ENCODE measurements around the gene UGT1A9. TPM values are rescaled to one million over a fixed set of nuclear protein-coding genes. Genes with fewer than 3 reads are reported as not detected.

The UGT1A9 gene
- polyA plus RNA-seq, 1 donor (not counting 4 experiments of a cell fraction or from before 2014, with no cell fraction given), result not detected

- dilution Hi-C loops (cut with MboI; ENCODE audit: extremely low pct_ligation_motif_present, low sequenced_read_pairs), result no loop called here
- H3K27ac ChIP-seq (ENCODE audit: control insufficient read depth, insufficient read depth, low read length), result no peak overlapping the region
- H3K36me3 ChIP-seq (ENCODE audit: control insufficient read depth in 2 of 2, extremely low read depth in 1 of 2, insufficient read depth in 2 of 2, low read length in 2 of 2), result no peaks in the 10 kb centered on the region
- H3K27me3 ChIP-seq (ENCODE audit: control insufficient read depth, extremely low read depth, insufficient read depth, low read length), result no peaks in the 10 kb centered on the region
- H3K4me3 ChIP-seq (ENCODE audit: control insufficient read depth in 2 of 3, extremely low read depth in 1 of 3, insufficient read depth in 2 of 3, low read depth in 1 of 3, low read length in 3 of 3), result no peak overlapping the region
- TF ChIP-seq EZH2 (IDR thresholded peaks at IDR 0.05; ENCODE audit: low read length) (no peak), CTCF (optimal IDR thresholded peaks at IDR 0.05 in 1 of 3, IDR thresholded peaks at IDR 0.05 in 1 of 3, conservative IDR thresholded peaks at IDR 0.05 in 1 of 3; ENCODE audit: extremely low read depth in 1 of 3, insufficient read depth in 2 of 3, low read length in 3 of 3) (no peak)
- no peaks in the 10 kb centered on the region for H4K20me1 ChIP-seq (ENCODE audit: control insufficient read depth, extremely low read depth, insufficient read depth, low read length)
- H3K79me2 ChIP-seq (ENCODE audit: control insufficient read depth, insufficient read depth, low read length), result no peaks in the 10 kb centered on the region
- H3K9me3 ChIP-seq (ENCODE audit: control insufficient read depth, low read depth, low read length), result no peaks in the 10 kb centered on the region
- no peaks in the 10 kb centered on the region for H3K9me1 ChIP-seq (ENCODE audit: control insufficient read depth, extremely low read depth, insufficient read depth, low read length)
- no peak for FAIRE-seq
- H2AFZ ChIP-seq (ENCODE audit: control insufficient read depth, low read length), result no peak overlapping the region
- no peaks in the 10 kb centered on the region for H3K4me1 ChIP-seq (ENCODE audit: control insufficient read depth, extremely low read depth, insufficient read depth, low read length)
- H3K4me2 ChIP-seq (ENCODE audit: control insufficient read depth, extremely low read depth, insufficient read depth, low read depth, low read length), result no peak overlapping the region
- no peak overlapping the region for H3K9ac ChIP-seq (ENCODE audit: control insufficient read depth, extremely low read depth, insufficient read depth, low read length)
- no peak for DNase-seq (ENCODE audit: low read depth, low spot score)
Observed at GRCh38 chr2:233668605-233669260, 3.0 kb upstream of the UGT1A9 start.

- H3K4me2 ChIP-seq (ENCODE audit: control insufficient read depth, extremely low read depth, insufficient read depth, low read depth, low read length), result no peak overlapping the region
- DNase-seq (ENCODE audit: low read depth, low spot score), result no peak
- no peaks in the 10 kb centered on the region for H3K27me3 ChIP-seq (ENCODE audit: control insufficient read depth, extremely low read depth, insufficient read depth, low read length)
- dilution Hi-C loops (cut with MboI; ENCODE audit: extremely low pct_ligation_motif_present, low sequenced_read_pairs), result no loop called here
- H3K4me1 ChIP-seq (ENCODE audit: control insufficient read depth, extremely low read depth, insufficient read depth, low read length), result no peaks in the 10 kb centered on the region
- no peak overlapping the region for H2AFZ ChIP-seq (ENCODE audit: control insufficient read depth, low read length)
- no peaks in the 10 kb centered on the region for H3K79me2 ChIP-seq (ENCODE audit: control insufficient read depth, insufficient read depth, low read length)
- TF ChIP-seq CTCF (optimal IDR thresholded peaks at IDR 0.05 in 1 of 3, IDR thresholded peaks at IDR 0.05 in 1 of 3, conservative IDR thresholded peaks at IDR 0.05 in 1 of 3; ENCODE audit: extremely low read depth in 1 of 3, insufficient read depth in 2 of 3, low read length in 3 of 3), result no peak
- no peak for TF ChIP-seq EZH2 (IDR thresholded peaks at IDR 0.05; ENCODE audit: low read length)
- no peak overlapping the region for H3K27ac ChIP-seq (ENCODE audit: control insufficient read depth, insufficient read depth, low read length)
- H3K9me1 ChIP-seq (ENCODE audit: control insufficient read depth, extremely low read depth, insufficient read depth, low read length), result no peaks in the 10 kb centered on the region
- no peak for FAIRE-seq
- H3K9me3 ChIP-seq (ENCODE audit: control insufficient read depth, low read depth, low read length), result no peaks in the 10 kb centered on the region
- no peak overlapping the region for H3K4me3 ChIP-seq (ENCODE audit: control insufficient read depth in 2 of 3, extremely low read depth in 1 of 3, insufficient read depth in 2 of 3, low read depth in 1 of 3, low read length in 3 of 3)
- no peaks in the 10 kb centered on the region for H4K20me1 ChIP-seq (ENCODE audit: control insufficient read depth, extremely low read depth, insufficient read depth, low read length)
- no peaks in the 10 kb centered on the region for H3K36me3 ChIP-seq (ENCODE audit: control insufficient read depth in 2 of 2, extremely low read depth in 1 of 2, insufficient read depth in 2 of 2, low read length in 2 of 2)
- no peak overlapping the region for H3K9ac ChIP-seq (ENCODE audit: control insufficient read depth, extremely low read depth, insufficient read depth, low read length)
Observed at GRCh38 chr2:233672886-233673285, 1.2 kb downstream of the UGT1A9 start.

Data from keratinocyte (primary cell).